Natural killer cell (primary cell): ENCODE measurements around the gene TGFBR2. TPM values are rescaled to one million over a fixed set of nuclear protein-coding genes. Genes with fewer than 3 reads are reported as not detected.

Experiments
- ATAC-seq, 3 donors: fragments of 150-1000 bp in 2 of 3; fragments of 200-7000 bp in 1 of 3; cut with Tn5 transposase; 1 replicate in 1 of 3; 2 replicates in 2 of 3; pipeline ENCODE4 v1.10.0; 2021; ENCODE audit warnings: mild to moderate bottlenecking in 2 of 3, moderate library complexity in 2 of 3
- DNase-seq, 2 donors: peaks; one replicate each; pipeline versions ENCODE4 v3.0.0 to v3.0.0-alpha.2; 2013 to 2021; ENCODE audit warnings: mixed read lengths in 1 of 2
- H3K27ac ChIP-seq: one replicate; pipeline ENCODE4 v1.5.1; 2013; ENCODE audit warnings: mild to moderate bottlenecking, low read length
- H3K27me3 ChIP-seq: one replicate; pipeline ENCODE4 v1.6.1; 2013; ENCODE audit warnings: low read length; ENCODE audit not compliant: control insufficient read depth, insufficient read depth
- H3K36me3 ChIP-seq: one replicate; pipeline ENCODE4 v1.6.1; 2013; ENCODE audit warnings: low read length; ENCODE audit not compliant: control insufficient read depth, insufficient read depth
- H3K4me1 ChIP-seq: one replicate; pipeline ENCODE4 v1.6.1; 2013; ENCODE audit warnings: low read length; ENCODE audit not compliant: control insufficient read depth, insufficient read depth
- H3K4me3 ChIP-seq: one replicate; pipeline ENCODE4 v1.5.1; 2013; ENCODE audit warnings: low read length
- H3K9me3 ChIP-seq: one replicate; pipeline ENCODE4 v1.6.1; 2013; ENCODE audit warnings: low read length; ENCODE audit not compliant: control insufficient read depth, insufficient read depth
- H3K27ac Mint-ChIP-seq, 2 donors: one replicate each; pipeline ENCODE4 v1.8.0; 2022; ENCODE audit warnings: mild to moderate bottlenecking in 2 of 2, mixed read lengths in 2 of 2, moderate library complexity in 1 of 2
- H3K27me3 Mint-ChIP-seq, 2 donors: one replicate each; pipeline ENCODE4 v1.8.0; 2022; ENCODE audit warnings: low read depth in 2 of 2, mixed read lengths in 2 of 2
- H3K36me3 Mint-ChIP-seq: one replicate; pipeline ENCODE4 v1.8.0; 2022; ENCODE audit warnings: mixed read lengths
- H3K4me1 Mint-ChIP-seq, 2 donors: one replicate each; pipeline ENCODE4 v1.8.0; 2022; ENCODE audit warnings: mixed read lengths in 2 of 2
- H3K4me3 Mint-ChIP-seq: one replicate; pipeline ENCODE4 v1.8.0; 2022; ENCODE audit warnings: mild to moderate bottlenecking, moderate library complexity, mixed read lengths
- H3K9me3 Mint-ChIP-seq, 2 donors: one replicate each; pipeline ENCODE4 v1.8.0; 2022; ENCODE audit warnings: mixed read lengths in 2 of 2
- WGBS: methylation state at CpG from one replicate; pipeline ENCODE4 v1.1.7; 2013; ENCODE audit warnings: missing lambda C conversion rate; ENCODE audit not compliant: insufficient coverage; 5-methylcytosine and 5-hydroxymethylcytosine counted together
- intact Hi-C: fragments of 100-400 bp; cut with micrococcal nuclease; formaldehyde crosslinking; loops from one replicate; pipeline ENCODE4 v1.14.2; 2022
- total RNA-seq, 4 donors: library from RNA; stranded (reverse); fragments of 120-200 nt in 1 of 4; gene quantifications; one replicate each; pipeline versions ENCODE4 v1.2.3 to v1.2.4, GENCODE V29; 2013 to 2022
- TF ChIP-seq, protein P1 (sequence below): fragments of 200-600 bp; IDR thresholded peaks from one replicate; pipeline ENCODE4 v1.8.0; 2022; ENCODE audit warnings: antibody characterized with exemption

Gene TGFBR2
- total RNA-seq, 3 donors from 2014 or later (not counting 1 experiment from before 2014, with no cell fraction given): 70.4 to 113 (median 99.3) TPM

DNA sequence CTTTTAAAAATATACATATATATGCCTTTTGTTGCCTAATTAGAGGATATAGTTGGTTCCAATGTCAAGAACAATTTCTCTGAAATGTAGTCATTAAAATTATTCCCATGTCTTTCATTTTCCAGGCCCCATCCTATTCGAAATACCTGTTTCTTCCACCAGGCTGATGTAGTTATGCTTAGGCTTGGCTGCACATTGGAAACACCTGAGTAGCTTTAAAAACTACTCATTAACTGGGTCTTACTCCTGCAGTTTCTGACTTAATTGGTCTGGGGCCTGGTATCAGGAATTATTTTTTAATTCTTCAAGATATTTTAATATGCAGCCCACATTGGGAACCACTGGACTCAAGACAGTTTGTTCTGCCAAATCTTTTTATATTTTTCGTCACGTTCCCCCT is 53.7 kb downstream of the TGFBR2 start:
- Mint-ChIP-seq H3K4me1 (peaks cover 73 to 92% of the 10 kb centered on the region in 2 donors), H3K4me3 (no peak overlapping the region), H3K36me3 (peaks cover 18% of the 10 kb centered on the region), H3K27me3 (no peaks in the 10 kb centered on the region), H3K9me3 (no peaks in the 10 kb centered on the region), H3K27ac (peak overlapping the region; percentile 78 to 84)
- Histone ChIP-seq H3K27ac (no peak overlapping the region), H3K4me3 (no peak overlapping the region), H3K27me3 (no peaks in the 10 kb centered on the region), H3K36me3 (peaks cover 52% of the 10 kb centered on the region), H3K4me1 (peaks cover 61% of the 10 kb centered on the region), H3K9me3 (no peaks in the 10 kb centered on the region)
- ATAC-seq (no peak), DNase-seq (no peak)
- TF ChIP-seq, protein P1, sequence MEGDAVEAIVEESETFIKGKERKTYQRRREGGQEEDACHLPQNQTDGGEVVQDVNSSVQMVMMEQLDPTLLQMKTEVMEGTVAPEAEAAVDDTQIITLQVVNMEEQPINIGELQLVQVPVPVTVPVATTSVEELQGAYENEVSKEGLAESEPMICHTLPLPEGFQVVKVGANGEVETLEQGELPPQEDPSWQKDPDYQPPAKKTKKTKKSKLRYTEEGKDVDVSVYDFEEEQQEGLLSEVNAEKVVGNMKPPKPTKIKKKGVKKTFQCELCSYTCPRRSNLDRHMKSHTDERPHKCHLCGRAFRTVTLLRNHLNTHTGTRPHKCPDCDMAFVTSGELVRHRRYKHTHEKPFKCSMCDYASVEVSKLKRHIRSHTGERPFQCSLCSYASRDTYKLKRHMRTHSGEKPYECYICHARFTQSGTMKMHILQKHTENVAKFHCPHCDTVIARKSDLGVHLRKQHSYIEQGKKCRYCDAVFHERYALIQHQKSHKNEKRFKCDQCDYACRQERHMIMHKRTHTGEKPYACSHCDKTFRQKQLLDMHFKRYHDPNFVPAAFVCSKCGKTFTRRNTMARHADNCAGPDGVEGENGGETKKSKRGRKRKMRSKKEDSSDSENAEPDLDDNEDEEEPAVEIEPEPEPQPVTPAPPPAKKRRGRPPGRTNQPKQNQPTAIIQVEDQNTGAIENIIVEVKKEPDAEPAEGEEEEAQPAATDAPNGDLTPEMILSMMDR: no peak
- 90% methylated on average over 3 of the region's 3 CpGs for WGBS
- intact Hi-C loops: no loop called here

DNA sequence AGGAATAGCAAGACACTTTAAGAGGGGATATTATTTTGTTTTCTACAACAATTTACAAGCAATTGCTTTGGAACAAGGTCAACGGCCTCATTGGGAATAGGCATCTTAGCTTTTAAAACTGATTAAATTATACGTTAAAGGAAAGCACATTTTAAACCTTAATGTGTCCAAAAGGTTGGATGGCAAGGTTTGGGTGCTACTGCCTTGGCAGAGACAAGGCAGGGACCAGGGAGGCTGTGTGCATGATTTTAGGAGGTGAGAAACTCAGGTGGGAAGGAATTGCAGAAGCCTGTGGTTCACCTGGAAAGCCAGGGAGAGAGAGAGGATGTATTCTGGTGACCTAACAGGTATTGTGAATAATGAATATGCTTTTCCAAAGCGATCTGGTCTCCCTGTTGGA is 54.3 kb downstream of the TGFBR2 start:
- Mint-ChIP-seq H3K27me3 (no peaks in the 10 kb centered on the region), H3K4me1 (peaks cover 73 to 92% of the 10 kb centered on the region in 2 donors), H3K27ac (peak overlapping the region; percentile 78 to 84), H3K4me3 (peak overlapping the region; percentile 76), H3K9me3 (no peaks in the 10 kb centered on the region), H3K36me3 (peaks cover 17% of the 10 kb centered on the region)
- no peak for ATAC-seq
- 96% methylated on average over 3 of the region's 3 CpGs for WGBS
- DNase-seq: no peak
- TF ChIP-seq, protein P1: no peak
- H3K4me3 ChIP-seq: no peak overlapping the region
- no peaks in the 10 kb centered on the region for H3K27me3 ChIP-seq
- no peaks in the 10 kb centered on the region for H3K9me3 ChIP-seq
- intact Hi-C loops: no loop called here
- no peak overlapping the region for H3K27ac ChIP-seq
- H3K36me3 ChIP-seq: peaks cover 50% of the 10 kb centered on the region
- H3K4me1 ChIP-seq: peaks cover 60% of the 10 kb centered on the region

DNA sequence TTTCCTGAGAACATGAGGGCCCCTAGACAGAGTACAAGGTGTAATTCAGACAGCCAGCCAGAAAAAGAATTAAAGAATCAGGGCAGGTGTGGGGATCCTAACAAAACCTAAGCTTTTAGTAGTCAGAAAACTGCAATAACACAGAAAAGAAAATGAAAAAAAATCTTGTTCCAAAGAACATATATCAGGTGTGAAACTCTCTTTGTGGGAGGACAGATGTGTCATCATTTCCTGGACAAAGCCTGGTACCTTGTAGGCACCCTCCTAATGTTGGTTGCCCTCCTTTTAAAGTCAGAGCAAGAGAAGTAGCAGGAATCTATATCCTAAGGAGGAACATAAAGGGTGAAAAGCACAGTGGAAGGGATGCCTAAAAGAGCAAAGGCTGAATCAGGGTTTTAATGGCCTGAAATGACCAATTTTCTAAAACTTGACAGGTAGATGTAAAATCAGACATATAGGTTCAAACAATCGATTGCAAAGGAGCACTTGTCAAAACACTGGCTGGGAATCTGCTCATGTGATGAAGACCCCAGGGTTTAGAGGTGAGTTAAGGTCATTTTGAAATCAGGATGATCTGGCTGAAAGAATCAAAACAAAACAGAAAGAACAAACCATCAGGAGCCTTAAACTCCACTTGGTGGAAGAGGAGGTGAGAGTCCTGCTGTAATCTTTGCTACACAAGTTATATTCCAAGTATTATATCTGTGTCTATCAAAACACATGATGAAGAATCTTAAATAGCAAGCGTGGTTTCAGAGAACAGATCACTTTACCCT is 54.9 kb downstream of the TGFBR2 start:
- Mint-ChIP-seq H3K36me3 (peaks cover 17% of the 10 kb centered on the region), H3K4me3 (peak overlapping the region; percentile 76), H3K27me3 (no peaks in the 10 kb centered on the region), H3K4me1 (peaks cover 71 to 91% of the 10 kb centered on the region in 2 donors), H3K27ac (peak overlapping the region; percentile 78 to 84), H3K9me3 (no peaks in the 10 kb centered on the region)
- H3K4me1 ChIP-seq: peaks cover 58% of the 10 kb centered on the region
- 92% methylated on average over 2 of the region's 2 CpGs for WGBS
- peaks cover 47% of the 10 kb centered on the region for H3K36me3 ChIP-seq
- H3K9me3 ChIP-seq: no peaks in the 10 kb centered on the region
- no peak overlapping the region for H3K4me3 ChIP-seq
- TF ChIP-seq, protein P1: no peak
- no peak for ATAC-seq
- intact Hi-C loops: no loop called here
- peak in 1 of 2 donors; percentile 56 for DNase-seq
- H3K27me3 ChIP-seq: no peaks in the 10 kb centered on the region
- H3K27ac ChIP-seq: peak overlapping the region; percentile 0
